ENCODE measurements around the gene SELPLG.
"Not testable (repeated sequence)": the region's sequence is repeated elsewhere in the genome, so short reads cannot be mapped to it uniquely, and the experiment has no call there.

The SELPLG gene

DNA sequence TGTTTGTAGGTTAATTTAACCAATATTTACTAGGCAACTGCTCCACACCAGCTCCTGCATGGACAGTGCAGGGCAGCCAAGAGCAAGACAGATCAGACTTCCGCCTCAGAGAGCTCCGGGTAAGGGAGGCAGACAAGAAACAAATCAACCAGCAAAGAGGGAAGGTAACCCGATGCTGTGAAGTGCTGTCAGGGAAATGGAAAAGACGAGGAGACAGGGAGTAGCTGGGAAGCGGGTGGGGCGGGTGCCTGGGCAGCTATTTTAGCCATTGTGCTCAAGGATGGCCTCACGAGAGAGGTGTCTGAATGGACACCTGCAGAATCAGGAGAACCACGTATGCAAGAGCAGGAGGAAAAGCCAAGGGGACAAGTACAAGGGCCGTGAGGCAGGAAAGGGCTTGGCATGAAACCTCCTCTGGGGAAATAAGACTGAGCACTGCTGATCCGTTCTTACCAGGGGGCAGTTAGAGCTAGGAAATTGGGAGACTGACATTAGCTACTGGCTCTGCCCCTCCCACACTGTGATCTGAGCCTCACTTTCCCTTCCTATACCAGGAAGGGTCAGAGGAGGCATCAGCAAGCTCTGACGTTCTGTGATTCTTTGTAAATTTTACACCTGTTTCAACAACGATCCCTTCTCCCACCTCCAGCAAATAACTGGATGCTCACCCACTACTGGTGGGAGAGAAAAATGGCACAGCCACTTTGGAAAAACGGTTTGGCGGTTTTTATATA, 29.3 kb downstream of the SELPLG start:
- no peak for DNase-seq (ENCODE audit: low read depth in 2 of 2)

- DNase-seq (ENCODE audit: low read depth in 2 of 2): no peak
These were observed 30.0 kb downstream of the SELPLG start for GRCh38 chr12:108603743-108604142.

DNA sequence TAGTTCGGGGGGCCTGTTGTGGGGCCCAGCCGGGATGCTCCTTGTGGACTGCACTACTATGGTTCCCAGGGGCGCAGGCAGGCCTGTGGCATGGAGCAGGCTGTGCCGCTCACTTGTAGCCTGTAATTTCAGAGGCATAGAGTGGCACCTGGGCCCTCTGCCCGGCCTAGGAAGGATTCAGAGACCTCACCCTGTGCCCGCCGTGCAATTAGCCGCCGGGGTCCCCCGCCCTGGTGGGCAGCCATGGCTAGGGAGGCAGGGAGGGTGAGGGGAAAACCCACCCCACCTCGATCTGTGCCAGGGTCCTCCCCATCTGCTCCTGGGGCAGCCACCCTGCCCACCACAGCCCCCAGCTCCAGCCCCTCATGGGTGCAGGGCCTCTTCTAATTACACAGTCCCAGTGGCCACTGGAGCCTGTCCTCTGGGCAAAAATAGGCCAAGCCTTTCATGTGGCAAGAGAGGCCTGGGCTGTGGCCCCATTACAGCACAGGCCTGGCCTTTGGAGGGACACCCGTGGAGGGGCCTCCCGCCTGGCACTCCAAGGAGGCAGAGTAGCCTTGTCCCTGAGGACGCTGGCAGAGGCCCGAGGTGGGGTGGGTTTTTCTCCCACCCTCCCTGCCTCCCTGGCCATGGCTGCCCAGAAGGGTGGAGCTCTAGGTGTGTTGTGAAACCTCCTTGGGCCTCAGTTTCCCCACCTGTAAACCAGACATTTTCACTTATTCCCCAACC, 30.6 kb downstream of the SELPLG start:
- DNase-seq (ENCODE audit: low read depth in 2 of 2): no peak

DNA sequence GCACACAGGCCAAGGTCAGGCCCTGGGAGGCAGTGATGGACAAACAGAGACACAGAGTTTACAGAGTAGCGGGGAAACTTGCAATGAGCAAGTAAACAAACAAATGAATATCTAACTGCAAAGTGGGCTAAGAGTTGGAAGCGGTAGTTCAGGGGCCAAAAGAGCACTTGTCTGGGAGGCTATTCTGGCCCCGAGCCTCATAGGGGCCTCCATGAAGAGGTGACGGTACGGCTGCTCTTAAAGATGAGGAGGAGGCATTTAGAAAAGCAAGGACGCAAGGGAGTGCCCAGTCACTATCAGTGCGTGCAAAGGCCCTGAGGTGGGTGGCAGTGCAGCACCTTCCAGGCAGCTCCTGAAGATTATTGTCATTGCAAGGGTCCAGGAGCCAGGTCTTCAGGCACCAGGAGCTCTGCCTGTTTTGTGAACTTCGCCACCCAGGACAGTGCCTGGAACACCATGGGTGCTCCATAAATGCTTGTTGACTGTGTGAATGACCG, 31.4 kb downstream of the SELPLG start:
- DNase-seq (ENCODE audit: low read depth in 2 of 2): no peak

- DNase-seq (ENCODE audit: low read depth in 2 of 2): no peak
These were observed 33.0 kb downstream of the SELPLG start for GRCh38 chr12:108600702-108601007.

GRCh38 chr12:108599948-108600701, 33.6 kb downstream of the SELPLG start:
- DNase-seq (ENCODE audit: low read depth in 2 of 2): no peak

DNA sequence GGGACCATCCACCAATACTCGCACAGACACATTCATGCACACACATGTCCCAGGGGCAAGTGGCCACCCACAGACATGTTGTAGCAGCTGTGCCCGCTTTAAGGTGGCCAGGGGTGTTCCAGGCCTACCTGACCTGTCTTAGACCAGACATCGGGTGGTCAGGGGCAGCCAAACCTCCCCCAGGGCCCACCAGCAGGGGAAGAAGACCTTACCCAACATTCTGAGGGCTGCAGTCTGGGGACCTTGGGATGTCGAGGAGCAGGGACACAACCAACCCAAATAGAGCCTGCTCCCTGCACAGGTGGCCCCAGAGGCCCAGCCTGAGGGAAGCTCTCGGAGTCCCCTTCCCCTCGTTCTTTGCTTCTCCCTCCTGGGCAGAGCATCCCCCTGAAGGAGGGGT, 34.2 kb downstream of the SELPLG start:
- DNase-seq (ENCODE audit: low read depth in 2 of 2): no peak

DNA sequence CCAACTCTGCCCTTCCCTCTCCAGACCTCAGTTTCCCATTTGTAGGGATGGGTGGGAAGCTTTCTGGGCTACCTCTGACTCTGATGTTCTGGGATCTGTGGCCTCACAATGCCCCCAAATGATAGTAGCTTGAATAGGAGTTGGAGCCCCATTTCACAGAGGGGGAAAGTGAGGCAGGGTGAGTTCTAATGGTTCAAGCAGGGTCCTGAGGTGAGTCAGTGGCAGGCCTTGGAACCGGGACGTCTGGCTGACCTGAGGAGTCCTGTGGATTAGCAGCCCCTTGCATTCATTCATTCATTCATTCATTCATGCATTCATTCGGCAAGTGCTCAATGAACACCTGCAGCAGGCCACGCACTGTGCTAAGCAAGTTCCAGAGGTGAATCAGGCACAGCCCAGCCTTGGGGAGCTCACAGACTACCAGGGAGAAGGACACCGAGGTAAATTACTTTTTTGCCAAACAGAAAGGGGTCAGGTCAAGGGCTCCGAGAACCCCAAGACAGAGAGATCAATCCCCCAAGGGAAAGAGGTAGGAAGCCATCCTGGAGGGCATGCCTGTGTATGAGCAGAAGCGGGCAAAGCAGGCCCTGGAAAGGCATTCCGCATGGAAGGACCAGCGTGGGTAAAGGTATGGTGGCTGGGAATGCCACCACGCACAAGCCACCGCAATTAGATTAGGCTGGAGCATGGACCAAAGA, 35.0 kb downstream of the SELPLG start:
- DNase-seq (ENCODE audit: low read depth in 2 of 2): no peak

DNA sequence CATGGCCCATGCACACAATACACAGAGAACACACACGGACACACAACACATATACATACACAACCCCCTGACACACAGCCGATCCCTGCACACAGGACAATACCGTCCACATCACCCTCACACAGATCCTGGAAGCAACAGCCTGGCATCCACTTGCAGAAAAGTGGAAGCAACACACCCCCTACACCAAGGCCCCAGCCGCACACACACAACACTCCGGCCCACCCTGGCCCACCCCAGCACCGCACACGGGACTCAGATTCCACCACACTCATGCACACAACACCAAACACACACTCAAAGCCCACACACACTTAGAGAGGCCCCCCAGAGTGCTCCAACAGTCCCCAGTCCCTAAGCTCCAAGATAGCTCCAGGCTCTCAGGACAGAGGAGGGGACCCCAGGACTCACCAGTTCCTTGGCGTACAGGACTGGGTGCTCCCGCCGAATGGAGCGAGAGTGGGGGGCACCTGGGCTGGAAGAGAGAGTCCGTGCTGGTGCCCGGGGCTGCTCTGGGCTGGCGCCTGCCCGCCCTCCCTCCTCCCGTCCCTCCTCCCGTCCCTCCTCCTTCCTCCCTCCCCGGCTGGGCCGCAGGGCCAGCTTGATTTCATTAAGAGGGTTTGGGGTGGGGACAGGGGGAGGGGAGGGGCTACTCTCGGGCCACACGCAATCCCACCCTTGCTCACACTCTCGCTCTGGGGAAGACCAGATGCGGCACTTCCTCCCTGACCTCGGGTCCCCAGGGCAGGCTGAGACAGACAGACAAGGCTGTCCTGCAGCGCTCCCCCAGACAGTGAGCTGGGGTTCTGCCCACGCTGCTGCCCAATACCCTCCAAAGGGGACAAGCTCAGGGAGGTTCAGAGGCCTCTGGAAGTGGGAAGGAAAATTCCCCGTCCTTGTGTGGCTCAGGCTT, 35.9 kb downstream of the SELPLG start, which contains the start of gene TMEM119:
Gene TMEM119, minus strand, starts transcription at position 526 of the 913 bp plus-strand sequence. CDS start 5,701 bp downstream, outside the sequence.
- DNase-seq (ENCODE audit: low read depth in 2 of 2): no peak

DNA sequence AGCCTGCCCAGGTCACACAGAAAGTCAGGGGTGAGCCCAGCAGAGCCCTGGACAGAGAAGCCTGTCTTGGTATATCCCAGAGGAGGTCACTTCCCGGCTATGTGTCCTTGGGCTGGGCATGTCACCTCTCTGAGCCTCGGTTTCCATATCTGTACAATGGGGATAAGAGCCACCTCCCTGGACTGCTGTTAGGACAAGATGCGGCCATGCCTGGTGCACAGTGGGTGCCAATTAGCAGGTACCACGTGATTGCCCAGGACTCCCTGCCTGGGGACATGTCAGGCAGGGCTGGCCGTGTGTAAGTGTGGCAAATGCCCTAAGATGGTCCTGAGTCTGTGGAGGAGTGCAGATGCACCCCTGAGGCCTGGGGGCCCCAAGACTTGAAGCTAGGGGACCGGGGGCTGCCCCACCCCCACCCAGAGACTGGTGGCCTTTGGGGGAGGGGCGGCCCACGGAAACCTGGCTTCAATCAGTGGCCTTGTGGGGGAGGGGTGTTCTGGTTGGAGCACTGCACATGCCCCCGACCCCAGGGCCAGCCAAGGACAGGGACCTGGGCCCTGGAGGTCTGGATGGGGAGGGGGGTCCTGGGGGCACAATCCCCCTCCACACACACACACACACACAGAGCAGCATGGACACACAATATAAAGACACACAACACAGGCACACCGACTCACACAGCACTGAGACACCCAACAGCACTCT, 36.7 kb downstream of the SELPLG start:
- DNase-seq (ENCODE audit: low read depth in 2 of 2): no peak

DNA sequence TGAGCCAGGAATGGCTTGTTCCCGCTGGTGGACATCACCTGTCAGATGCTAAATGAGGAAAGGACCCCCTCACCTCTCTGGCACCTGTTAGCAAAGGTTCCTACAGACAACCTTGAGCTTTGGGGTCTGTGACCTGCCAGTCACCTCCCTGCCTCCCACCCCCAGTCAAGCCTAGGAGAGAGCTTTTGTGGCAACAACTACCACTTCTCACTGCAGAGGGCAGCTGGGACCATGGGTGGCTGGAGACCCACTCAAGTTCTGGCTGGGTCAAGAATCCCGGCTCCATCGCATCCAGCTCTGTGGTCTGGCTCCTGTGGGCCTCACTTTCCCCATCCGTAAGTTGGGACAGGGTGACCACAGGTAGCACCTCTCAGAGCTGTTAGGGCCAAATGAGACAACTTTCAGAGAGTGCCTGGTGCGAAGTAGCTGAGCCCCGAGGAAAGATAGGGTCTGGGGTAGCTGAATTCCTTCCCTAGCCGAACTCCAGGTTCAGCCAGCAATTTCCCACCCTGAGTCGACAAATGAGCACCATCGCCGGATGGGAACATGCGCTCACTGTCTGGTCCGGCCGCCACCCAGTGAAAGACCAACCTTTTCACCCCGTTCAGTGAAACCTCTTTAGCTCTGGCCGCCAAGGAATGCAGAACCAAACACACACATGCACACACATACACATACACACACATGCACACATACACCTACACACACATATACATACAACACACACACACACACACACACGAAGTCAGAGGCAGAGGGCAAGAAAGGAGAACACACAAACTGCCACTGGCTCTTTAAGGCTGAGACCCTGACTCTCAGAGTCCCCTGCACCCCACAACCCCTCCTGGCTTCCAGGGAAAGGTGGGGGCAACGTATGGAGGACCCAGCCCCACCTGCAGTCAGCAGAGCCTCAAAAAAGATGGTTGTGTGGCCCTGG, 37.7 kb downstream of the SELPLG start:
- no peak for DNase-seq (ENCODE audit: low read depth in 2 of 2)

DNA sequence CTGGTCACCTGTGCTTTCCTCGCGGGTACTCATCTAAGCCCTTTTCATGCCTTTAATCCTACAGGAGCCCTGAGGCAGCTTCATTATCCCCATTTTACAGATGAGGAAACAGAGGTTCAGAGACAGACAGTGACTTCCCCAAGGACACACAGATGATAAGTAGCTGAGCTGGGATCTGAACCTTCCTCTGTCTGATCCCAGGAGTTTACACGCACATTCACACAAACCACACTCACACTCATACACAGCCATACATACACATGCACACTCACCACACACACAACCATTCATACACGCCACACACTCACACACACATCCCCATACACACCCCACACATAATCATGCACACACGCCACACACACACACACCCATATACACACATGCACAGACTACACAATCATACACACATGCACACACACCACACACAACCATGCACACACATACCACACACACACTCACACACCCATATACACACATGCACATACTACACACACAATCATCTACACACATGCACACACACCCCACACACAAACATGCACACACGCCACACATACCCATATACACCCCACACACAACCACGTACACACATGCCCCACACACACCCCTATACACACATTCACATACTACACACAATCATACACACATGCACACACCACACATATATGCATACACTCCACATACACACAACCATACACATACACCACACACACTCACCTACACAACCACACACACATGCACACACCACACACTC, 38.6 kb downstream of the SELPLG start:
- DNase-seq (ENCODE audit: low read depth in 2 of 2): no peak

DNA sequence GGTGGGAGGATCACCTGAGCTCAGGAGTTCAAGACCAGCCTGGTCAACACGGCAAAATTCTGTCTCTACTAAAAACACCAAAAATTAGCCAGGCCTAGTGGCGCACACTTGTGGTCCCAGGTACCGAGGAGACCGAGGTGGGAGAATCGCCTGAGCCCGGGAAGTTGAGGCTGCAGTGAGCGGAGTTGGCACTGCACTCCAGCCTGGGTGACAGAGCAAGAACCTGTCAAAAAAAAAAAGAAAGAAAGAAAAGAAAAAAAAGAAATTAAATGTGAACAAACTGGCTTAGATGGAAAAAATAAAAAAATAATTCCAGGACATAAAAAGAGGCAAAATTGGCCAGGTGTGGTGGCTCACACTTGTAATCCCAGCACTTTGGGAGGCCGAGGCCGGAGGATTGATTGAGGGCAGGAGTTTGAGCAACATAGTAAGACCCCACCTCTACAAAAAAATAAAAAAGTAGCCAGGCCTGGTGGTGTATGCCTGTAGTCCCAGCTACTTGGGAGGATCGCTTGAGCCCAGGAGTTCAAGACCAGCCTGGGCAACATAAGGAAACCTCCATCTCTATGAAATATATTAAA, 39.3 kb downstream of the SELPLG start:
- DNase-seq (ENCODE audit: low read depth in 2 of 2): no peak

DNA sequence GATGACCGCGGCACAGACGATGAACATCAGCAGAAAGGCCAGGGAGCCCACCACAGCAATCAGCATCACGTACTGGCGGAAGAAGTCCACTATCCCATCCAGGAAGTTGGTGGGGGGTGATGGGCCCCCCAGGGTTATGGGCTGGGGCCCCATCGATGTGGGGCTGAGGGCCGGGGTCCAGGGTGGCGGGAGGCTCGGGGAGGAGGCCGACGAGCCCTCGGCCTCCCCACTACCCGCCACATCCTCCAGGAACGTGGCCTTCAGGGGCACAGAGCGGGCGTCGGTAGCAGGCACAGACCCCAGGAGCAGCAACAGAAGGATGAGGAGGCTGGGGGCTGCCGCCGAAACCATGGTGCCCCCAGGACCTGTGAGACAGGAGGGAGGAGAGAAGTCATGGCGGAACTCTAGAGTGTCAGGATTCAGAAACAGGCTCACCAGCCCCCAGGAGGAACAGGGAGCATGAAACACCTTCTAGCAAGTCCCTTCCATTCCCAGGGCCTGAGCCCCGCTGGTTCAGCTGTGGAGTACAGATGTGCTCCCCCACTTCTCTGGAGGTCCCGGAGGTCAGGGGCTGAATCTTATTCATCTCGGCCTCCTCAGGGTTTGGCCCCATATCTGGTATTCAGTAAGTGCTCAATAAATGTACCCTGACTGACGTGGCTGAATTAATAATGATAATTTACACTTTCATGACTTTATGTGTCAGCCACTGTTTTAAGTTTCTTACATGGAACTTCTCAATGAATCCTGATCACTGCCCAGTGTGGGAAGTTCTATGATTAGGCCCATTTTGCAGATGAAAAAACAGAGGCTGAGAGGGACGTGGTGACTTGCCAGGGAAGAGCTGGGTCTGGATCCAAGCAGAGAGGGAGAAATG, 41.4 kb downstream of the SELPLG start:
- DNase-seq (ENCODE audit: low read depth in 2 of 2): no peak

DNA sequence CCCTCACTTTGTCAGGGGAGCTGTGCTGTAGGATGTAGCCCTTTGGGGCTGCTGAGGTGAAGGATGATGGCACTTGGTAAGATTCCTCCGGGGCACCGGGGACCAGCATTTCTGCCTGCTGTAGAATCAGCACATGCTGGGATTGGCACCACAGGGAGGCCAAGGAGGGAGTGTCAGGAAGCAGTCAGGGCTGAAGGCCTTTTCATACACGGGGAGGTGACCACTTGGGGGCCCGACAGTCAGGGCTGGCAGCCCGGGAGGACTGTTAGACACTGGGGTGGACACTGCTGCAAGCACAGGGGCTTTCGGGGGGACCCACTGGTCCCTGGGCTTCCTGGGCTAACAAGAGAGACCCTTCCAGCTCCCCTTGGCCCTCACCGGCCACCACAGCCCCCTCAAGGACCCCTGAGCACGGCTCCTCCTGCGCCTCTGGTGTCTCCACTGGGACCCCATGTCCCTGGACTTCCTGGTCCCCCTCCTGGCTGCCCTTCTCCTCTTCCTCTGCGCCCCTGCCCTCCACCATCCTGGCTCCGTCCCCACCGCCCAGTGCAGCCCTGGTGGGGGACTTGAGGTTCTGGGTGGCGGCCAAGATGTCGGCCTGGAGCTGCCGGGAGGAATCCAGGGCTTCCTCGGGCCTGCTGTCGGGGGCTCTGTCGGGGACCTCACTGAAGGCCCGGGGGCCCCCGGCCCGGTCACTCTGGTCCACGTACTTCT, 42.3 kb downstream of the SELPLG start:
- no peak for DNase-seq (ENCODE audit: low read depth in 2 of 2)

DNA sequence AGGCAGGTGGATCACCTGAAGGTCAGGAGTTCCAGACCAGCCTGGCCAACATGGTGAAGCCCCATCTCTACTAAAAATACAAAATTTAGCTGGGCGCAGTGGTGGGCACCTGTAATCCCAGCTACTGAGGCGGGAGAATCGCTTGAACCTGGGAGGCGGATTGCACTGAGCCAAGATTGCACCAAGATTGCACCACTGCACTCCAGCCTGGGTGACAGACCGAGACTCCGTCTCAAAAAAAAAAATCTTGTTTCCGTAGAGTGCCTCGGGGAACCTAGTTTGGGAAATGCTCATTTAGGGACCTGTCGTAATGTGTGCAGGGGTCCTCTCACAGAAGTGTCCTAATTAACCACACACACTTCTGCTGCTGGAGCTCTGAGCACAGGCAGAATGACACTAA, 43.2 kb downstream of the SELPLG start:
- not testable (repeated sequence) for DNase-seq (ENCODE audit: low read depth in 2 of 2)
